WERI-Rb-1 (cell line): ENCODE results near the gene UTRN.

ENCODE experiments used
- DNase-seq: peaks from one replicate; pipeline ENCODE4 v3.0.0-alpha.2; 2020
- H3K27ac ChIP-seq: fragments of 250-450 bp; sonication (Bioruptor Pico); 2 replicates; pipeline ENCODE4 v1.5.1; 2020; ENCODE audit warnings: mild to moderate bottlenecking, moderate library complexity
- H3K27me3 ChIP-seq: fragments of 250-450 bp; sonication (Bioruptor Pico); 2 replicates; pipeline ENCODE4 v1.5.1; 2021; ENCODE audit warnings: mild to moderate bottlenecking, low read depth, moderate library complexity; ENCODE audit not compliant: insufficient read depth, severe bottlenecking
- H3K36me3 ChIP-seq: fragments of 250-450 bp; sonication (Bioruptor Pico); 2 replicates; pipeline ENCODE4 v1.5.1; 2020; ENCODE audit warnings: mild to moderate bottlenecking, moderate library complexity
- H3K4me3 ChIP-seq: 2 replicates; pipeline ENCODE4 v1.5.1; 2011; ENCODE audit warnings: low read depth, mild to moderate bottlenecking, control low read depth, low read length
- H3K9me3 ChIP-seq: fragments of 250-450 bp; sonication (Bioruptor Pico); 2 replicates; pipeline ENCODE4 v1.5.1; 2021; ENCODE audit warnings: mild to moderate bottlenecking, moderate library complexity; ENCODE audit not compliant: severe bottlenecking
- TF ChIP-seq, protein P1 (sequence below): IDR thresholded peaks from 2 replicates; pipeline ENCODE4 v1.5.1; 2011; ENCODE audit warnings: low read depth, mild to moderate bottlenecking, control low read depth, inconsistent platforms, low read length

The UTRN gene

DNA sequence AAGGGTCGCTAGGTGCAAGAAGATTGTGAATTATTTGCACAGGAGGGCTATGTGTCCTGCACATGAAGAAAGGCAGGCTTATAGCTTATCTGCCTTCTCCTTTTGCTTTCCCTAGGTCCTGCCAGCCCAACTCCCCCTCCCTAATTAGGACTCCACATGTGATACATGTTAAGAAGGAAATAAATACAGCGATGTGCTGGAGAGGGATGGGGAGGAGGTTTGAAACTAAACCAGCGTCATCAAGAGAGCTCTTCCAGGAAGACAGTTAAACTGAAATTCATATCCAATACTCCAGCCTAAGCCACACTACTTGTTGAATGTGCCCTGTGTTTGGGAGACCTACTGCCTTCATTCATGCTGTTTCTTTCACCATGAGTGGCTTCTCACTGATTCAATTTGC lies 34.9 kb upstream of the UTRN start:
- no peaks in the 10 kb centered on the region for H3K36me3 ChIP-seq

DNA sequence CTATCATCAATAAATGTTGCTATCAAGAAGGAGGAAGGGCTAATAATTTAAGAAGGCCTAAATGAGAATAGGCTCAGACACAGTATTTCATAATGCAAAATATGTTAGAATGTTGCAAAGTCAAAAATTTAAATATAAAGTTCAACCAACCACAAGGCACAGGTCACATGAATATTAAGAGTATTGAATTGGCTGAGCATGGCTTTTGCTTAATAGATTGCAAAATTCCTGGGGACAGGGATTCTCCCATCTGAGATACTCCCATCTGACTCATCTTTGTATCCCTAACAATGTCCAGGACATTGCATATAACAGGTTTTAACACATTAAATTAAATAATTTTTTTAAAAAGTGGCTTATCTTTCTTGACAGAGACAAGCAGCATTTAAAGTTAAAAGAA lies 32.9 kb upstream of the UTRN start:
- TF ChIP-seq, protein P1, sequence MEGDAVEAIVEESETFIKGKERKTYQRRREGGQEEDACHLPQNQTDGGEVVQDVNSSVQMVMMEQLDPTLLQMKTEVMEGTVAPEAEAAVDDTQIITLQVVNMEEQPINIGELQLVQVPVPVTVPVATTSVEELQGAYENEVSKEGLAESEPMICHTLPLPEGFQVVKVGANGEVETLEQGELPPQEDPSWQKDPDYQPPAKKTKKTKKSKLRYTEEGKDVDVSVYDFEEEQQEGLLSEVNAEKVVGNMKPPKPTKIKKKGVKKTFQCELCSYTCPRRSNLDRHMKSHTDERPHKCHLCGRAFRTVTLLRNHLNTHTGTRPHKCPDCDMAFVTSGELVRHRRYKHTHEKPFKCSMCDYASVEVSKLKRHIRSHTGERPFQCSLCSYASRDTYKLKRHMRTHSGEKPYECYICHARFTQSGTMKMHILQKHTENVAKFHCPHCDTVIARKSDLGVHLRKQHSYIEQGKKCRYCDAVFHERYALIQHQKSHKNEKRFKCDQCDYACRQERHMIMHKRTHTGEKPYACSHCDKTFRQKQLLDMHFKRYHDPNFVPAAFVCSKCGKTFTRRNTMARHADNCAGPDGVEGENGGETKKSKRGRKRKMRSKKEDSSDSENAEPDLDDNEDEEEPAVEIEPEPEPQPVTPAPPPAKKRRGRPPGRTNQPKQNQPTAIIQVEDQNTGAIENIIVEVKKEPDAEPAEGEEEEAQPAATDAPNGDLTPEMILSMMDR = no peak
- no peaks in the 10 kb centered on the region for H3K9me3 ChIP-seq
- no peaks in the 10 kb centered on the region for H3K27me3 ChIP-seq
- H3K4me3 ChIP-seq = no peak overlapping the region
- H3K27ac ChIP-seq = no peak overlapping the region
- H3K36me3 ChIP-seq = no peaks in the 10 kb centered on the region
- no peak for DNase-seq

More for the DNA sequence above, 34.9 kb upstream of the UTRN start:
- no peaks in the 10 kb centered on the region for H3K27me3 ChIP-seq
- no peak overlapping the region for H3K27ac ChIP-seq
- no peak overlapping the region for H3K4me3 ChIP-seq
- no peaks in the 10 kb centered on the region for H3K9me3 ChIP-seq
- no peak for DNase-seq
- TF ChIP-seq, protein P1 = no peak

DNA sequence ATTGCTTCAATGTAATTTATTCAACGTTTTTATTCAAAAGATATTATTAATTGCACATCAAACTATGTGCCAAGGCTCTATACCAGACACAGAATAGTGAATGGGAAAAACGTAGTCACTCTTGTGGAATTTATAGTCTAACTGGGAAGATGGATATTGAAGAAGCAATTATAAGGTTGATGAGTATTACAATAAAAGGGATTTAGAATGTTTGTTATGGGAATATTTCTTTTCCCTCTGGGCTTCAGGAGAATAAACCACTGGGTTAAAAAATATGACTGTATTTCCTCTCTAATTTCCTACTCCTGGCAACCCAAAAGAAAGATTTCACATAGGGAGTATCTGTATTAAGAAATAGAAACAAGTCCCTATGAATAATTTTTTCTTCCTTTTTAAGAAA lies 25.1 kb upstream of the UTRN start:
- DNase-seq = no peak
- Histone ChIP-seq H3K27ac (no peak overlapping the region), H3K36me3 (no peaks in the 10 kb centered on the region), H3K27me3 (no peaks in the 10 kb centered on the region), H3K9me3 (peaks cover 2% of the 10 kb centered on the region), H3K4me3 (no peak overlapping the region)
- TF ChIP-seq, protein P1 = no peak

DNA sequence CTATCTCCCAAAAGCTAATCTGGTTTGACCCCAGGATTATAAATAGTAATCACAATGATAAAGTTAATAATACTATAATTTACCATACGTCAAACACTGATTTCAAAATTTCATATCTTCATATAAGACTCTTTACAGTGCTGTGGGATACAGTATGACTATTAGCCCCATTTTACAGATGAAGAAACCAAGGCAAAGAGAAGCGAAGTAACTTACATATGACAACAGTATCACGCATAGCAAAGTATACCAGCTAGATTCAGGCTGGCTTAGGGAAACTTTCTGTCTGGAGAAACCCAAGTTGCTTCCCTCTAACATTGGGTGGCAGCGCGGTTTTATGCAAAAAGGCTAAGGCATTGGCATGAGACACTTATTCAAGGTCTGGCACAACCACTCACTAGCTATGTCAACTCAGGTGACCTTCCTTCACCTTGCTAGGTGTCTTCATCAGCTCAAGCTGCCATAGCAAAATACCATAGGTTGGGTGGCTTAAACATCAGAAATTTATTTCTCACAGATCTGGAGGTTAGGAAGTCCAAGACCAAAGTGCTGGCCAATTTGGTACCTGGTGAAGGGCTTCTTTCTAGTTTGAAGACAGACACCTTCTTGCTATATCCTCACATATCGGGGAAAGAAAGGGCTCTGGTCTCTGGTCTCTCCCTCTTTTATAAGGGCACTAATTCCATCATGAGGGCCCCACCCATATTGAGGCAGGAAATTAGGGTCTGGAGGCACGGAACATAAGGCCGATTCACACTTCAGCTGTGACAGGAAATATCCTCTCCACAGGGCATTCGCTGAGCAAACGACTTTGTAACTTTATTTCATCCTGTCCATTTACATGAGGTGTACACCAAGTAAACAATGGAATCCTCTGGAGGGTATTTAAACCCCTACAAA lies 22.4 kb upstream of the UTRN start:
- Histone ChIP-seq H3K36me3 (no peaks in the 10 kb centered on the region), H3K4me3 (no peak overlapping the region), H3K27ac (no peak overlapping the region), H3K9me3 (peaks cover 2% of the 10 kb centered on the region), H3K27me3 (no peaks in the 10 kb centered on the region)
- no peak for DNase-seq
- TF ChIP-seq, protein P1 = no peak

DNA sequence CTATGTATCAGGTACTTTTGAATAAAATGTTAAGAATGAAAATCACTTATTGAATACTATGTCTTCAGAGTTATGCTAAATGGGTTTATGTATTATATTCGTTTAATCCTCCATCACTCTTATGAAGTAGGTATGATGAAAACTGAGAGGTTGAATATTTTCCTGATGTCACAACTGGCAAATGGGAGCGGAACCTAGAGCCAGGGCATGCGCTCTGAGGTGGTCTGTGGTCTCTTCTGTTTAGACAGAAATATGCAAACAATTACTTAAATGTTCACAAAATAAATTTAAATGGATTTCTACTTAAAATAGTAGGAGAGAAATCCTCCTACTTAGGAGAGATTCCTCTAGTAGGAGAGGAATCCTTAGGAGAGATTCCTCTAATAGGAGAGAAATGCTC lies 21.3 kb upstream of the UTRN start:
- Histone ChIP-seq H3K27ac (no peak overlapping the region), H3K27me3 (no peaks in the 10 kb centered on the region), H3K36me3 (no peaks in the 10 kb centered on the region), H3K9me3 (peaks cover 2% of the 10 kb centered on the region), H3K4me3 (no peak overlapping the region)
- DNase-seq = no peak
- TF ChIP-seq, protein P1 = no peak
